Stimulated activated naive CD4-positive, alpha-beta T cell (primary cell): ENCODE data around the gene EXOC4.
"Not testable (repeated sequence)": the region's sequence is repeated elsewhere in the genome, so short reads cannot be mapped to it uniquely, and the experiment has no call there.

ENCODE experiments used
- DNase-seq, 6 experiments: peaks; one replicate each; lab custom pipeline; 2025; lab: John Stamatoyannopoulos, UW

The EXOC4 gene

DNA sequence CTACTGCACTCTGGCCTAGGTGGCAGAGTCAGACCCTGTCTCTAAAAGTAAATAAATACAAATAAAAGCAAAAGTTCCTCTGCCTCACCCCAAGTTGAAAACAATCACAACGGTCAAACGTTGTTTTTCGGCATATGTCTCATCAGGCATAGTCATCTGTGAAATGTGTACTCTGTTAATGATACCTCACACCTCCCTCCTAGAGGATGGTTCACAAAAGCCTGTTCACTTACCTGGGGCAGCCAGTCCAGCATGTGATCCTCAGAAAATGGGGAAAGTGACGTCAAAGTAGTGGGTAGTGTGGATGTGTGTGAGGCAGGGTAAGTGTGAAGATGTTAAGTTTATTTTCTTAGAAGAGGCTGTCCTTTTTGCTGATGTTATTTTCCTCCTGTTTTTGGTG lies 620.3 kb downstream of the EXOC4 start:
- DNase-seq, result no peak

DNA sequence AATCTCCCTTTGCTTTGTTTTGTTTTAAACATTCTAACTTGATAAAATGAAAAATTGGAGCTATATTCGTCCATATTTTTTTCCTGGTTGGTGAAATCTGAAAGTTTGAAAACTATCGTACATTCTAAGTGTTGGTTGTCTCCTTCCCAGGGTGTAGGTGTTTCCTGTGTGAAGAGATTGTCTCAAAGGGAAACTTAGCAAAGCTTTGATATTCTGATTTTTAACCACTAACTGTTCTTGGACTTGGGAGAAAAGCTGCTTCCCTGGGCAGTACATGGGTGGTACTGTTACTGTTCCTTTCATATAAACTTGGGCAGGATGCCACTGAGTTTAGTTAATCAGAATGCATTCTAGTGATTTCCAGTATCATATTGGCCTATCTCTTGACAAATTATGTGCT lies 620.8 kb downstream of the EXOC4 start:
- DNase-seq, result no peak

DNA sequence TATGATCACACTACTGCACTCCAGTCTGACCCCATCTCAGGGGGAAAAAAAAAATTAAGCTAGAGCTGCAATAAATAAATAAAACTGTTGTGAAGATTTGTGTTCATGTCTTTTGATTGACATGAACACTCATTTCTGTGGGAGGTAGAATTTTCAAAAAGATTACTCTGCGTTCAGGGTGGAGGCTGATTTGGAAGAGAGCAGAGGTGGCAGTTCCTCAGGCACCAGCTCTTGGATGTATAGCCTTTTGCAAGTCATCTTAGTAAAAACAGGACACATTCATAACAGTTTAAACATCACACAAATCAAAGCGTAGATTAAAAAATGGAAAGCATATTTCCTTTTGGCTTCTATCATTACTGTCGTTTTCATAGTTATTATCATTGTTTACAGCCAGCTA lies 630.7 kb downstream of the EXOC4 start:
- no peak for DNase-seq

DNA sequence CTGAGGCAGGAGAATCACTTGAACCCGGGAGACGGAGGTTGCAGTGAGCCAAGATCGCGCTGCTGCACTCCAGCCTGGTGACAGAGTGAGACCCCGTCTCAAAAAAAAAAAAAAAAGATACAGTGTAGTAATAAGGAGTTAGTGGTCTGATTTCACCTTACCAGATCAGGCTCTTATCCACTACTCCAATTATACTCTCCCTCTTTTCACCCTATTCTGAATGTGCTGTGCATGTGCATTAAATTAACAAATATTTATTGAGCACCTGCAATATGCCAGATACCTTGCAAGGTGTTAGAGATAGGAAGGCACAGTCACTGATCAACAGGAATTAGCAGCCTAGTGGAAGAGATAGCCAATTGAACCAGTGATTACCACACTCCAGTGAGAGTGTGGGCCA lies 632.3 kb downstream of the EXOC4 start:
- no peak for DNase-seq

DNA sequence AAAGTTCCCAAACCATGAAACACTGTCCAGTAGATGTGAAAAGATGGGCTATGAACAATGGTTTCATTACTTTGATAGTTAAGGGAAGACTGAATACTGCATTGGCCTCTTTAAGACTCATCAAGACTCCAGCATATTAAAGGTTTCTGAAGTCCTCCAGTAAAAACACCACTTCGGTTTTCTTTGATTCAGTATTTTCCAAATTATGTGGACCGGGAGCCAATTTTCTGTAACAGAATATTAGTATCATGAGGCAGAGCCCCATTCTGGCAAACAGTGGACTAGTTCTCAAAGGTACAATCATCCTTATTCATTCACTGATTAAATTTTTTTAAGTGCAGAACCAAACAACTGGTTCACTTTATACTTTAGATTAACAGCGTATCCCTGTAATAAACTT lies 633.2 kb downstream of the EXOC4 start:
- DNase-seq, result no peak

DNA sequence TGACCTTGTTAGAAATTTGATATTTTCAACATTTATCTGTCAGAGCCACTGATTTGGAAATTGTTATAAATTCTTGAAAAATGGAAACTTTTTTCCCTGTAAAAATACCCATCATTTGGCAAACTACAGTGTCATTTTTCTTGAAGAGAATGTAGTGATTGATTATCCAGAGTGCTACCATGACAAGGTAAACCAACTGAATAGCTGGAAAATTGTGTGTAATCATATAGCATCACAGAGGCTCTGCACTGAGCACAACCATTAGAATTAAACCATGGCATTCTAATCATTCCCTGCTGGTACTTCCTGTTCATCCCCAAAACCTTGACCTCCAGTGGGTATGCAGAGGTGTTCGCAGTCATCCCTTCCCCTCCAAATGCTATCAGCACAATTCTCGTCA lies 633.9 kb downstream of the EXOC4 start:
- no peak for DNase-seq

DNA sequence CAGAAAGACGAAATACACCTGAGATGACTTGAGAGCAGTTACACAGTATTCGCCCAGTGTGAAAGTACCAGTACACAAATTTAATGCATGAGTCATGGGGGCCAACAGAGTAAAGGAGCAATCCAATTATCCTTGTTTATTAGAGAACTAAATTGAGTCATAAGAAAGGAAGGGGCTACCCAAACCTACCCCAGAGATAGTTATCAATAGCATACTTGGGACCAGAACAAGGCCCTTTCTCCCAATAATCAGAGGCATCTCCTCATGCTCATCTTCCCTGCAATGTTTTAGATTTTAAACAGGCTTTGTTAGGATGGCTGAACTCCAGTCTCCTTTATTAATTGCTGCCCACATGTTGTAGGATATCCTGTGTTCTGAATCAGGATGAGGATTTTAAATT lies 634.6 kb downstream of the EXOC4 start:
- no peak for DNase-seq

DNA sequence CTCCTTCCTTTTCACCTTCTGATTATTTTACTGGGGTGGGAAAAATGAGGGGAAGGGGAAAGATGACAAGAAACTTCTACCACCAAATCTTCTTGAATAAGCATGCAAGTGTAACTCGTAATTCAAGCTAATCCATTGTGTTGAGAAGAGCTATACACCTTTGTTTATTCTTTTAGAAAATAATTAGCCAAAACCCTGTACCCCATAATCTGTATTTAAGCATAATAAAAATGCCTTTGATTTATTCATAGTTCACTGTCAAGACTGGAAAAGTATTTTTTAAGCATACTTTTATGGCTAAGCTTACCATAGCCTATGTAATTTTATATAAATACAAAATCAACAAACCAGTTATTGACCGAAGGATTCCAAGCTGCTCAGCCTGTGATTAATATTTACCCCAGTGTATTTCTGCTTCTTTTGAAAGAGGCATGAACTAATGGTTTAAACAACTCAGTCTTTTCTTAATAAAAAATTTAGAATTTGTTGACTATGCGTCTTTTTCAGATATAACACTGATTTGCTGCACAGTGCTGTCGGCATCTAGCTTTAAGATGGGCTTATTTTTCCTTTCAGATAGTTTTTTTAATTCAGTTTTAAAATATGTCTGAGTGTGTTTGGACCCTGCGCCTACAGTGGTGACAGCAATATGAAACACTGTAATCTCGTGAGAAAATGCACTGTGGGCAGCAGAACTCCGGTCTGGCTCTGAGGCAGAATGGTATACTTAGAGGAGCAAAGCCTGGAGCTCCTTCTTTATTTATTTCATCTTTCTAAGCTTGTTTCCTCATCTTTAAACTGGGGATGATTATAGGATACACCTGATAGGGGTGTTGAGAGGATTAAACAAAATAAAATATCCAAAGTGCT lies 635.4 kb downstream of the EXOC4 start:
- no peak for DNase-seq

DNA sequence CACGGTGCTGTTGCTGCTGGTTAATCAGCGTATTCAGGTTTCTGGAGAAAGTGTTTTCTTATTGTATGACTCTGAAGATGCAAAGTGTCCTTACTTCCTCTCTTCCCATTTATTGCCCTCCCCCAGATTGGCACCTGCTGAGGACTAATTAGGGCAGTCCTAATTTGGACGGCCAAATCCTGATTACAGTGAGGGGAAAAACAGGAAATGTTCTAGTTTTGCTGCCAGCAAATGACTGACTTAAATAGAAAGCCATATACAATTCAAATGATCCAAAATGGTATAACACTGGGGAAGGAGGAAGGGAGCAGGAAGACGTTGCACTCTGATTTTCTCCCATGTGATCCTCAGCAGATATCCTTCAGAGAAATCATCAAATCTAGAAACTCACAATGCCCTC lies 651.9 kb downstream of the EXOC4 start:
- DNase-seq, result no peak

DNA sequence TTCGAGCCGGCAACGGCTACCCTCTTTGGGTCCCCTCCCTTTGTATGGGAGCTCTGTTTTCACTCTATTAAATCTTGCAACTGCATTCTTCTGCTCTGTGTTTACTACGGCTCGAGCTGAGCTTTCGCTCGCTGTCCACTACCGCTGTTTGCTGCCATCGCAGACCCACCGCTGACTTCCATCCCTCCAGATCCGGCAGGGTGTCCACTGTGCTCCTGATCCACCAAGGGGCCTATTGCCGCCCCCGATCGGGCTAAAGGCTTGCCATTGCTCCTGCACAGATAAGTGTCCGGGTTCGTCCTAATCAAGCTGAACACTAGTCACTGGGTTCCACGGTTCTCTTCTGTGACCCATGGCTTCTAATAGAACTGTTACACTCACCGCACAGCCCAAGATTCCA lies 653.7 kb downstream of the EXOC4 start:
- not testable (repeated sequence) for DNase-seq

DNA sequence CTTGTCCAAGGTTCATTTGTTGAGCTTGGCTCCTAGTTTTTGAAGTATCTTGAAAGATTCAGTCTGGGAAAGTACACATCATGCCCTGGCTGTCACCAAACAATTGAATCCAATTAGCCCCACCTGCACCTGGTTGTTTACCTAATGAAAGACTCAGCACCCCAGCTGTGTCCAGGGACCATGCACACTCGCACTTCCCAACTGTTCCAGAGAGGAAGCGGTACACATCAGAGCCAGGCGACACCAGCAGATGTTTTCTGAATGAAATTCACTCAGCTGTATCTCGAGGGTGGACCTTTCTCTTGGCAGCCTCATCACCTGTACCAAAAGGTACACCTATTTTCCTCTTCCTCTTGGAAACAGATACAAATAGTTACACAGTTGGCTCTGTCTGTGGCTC lies 657.9 kb downstream of the EXOC4 start:
- DNase-seq, result no peak

DNA sequence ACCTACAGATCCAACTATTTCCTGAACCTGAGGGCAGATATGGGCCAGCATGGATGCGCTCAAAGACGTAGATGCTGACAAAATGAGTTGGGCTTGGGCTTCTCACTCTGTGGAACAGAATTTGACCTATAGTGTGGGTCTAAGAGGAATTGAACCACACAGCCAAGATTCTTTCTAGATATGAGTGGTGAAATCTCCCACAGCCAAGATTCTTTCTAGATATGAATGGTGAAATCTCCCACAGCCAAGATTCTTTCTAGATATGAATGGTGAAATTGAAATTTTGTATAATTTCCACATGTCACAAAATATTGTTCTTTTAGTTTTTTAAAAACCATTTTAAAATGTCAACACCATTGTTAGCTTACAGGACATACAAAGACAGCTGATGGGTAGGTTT lies 658.8 kb downstream of the EXOC4 start:
- DNase-seq, result no peak

DNA sequence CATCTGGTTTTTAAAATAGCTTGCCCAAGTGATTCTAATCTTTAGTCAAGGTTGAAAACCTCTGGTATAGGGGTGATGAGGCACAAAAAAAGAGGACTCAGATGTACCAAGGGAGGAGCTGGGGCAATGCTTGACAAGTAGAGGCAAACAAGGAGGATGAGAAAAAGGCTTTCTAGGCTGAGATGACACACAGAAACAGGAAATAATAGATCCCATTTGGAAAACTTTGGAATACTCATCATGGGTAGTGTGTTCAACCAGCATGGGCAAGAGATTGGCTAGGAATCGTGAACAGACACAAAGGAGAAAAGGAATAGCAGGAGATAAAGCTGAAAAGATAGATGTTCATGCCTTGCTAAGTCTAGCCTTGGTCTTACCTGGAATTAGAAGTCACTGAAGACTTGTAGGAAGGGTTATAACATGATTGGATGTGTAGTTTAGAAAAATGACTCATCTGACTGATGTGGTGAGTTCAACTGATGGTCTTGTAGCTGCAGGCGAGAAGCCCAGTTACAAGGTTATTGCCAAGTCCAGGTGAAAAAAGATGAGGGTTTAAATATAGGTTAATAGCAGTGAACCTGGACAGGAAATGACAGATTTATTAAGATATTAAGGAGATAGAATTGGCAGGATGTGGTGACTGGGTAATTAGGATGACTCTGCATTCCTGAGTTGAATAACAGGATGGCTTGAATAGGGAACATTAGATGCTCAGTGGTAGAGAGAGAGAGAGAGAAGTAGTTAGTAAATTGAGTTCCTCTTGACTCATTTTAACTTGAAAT lies 660.2 kb downstream of the EXOC4 start:
- no peak for DNase-seq

DNA sequence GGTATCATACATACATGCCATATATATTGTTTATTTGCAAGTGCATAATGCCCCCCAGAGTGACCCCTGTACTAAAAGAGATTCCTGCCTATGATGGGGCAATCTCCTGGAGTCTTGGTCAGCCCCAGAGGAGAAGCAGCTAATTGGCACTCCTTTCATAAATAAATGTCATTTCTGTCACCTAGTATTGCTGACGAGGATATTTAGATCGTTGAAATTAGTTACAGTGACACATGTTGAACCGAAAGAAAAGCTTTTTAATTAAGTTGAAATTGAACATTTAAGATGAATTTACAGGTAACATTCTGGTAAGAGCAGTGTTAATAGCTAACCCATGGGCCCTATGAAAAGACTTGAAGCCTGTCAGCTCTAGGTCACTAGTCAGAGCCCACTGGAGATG lies 663.7 kb downstream of the EXOC4 start:
- DNase-seq, result no peak

DNA sequence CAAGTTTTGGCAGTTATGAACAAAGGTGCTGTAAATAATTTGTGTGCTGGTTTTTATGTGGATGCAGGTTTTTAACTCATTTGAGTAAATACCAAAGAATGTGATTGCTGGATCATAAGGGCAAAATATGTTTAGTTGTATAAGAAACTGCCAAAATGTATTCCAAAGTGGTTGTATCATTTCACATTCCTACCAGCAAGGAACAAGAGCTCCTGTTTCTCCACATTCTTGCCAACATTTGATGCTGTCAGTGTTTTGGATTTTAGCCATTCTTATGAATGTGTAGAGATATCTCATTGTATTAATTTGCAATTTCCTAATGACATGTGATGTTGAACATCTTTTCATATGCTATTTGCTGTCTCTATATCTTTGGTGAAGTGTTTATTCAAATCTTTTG lies 666.9 kb downstream of the EXOC4 start:
- no peak for DNase-seq

DNA sequence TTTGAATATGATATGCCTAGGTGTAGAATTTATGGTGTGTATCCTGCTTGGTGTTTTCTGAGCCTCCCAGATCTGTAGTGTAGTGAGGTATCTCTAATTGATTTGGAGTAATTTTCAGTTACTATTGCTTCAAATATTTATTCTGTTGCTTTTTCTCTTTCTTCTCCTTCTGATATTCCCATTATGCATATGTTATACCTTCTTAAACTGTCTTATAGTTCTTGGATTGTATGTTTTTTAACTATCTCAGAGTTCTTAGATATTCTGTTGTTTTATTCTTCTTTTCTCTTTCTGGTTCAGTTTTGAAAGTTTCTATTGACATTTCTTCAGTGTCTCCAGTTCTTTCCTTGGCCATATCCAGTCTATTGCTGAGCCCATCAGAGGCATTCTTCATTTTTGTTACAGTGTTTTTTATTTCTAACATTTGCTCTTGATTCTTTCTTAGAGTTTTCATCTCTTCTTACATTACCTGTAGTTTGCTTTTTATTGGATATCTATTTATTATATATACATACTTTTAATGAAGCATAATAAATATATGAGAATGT lies 668.8 kb downstream of the EXOC4 start:
- DNase-seq, result no peak

DNA sequence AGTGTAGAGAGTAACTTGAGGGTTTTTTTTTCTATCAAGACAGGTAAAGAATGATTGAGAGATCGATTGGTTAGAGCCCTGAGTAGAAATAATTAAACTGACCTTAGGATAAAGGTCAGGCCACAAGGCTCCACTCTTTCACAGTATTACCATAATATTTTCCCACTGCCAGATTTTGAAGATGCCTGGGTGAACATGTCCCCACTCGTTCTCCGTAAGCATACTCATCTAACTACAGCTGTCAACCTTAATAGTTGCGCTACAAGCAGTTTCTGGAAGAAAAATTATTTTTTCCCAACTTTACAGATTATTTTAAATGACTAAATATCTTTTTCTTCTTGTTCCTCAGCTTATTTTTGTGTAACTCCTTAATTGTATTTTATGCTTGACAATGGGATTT lies 671.1 kb downstream of the EXOC4 start:
- DNase-seq, result no peak

DNA sequence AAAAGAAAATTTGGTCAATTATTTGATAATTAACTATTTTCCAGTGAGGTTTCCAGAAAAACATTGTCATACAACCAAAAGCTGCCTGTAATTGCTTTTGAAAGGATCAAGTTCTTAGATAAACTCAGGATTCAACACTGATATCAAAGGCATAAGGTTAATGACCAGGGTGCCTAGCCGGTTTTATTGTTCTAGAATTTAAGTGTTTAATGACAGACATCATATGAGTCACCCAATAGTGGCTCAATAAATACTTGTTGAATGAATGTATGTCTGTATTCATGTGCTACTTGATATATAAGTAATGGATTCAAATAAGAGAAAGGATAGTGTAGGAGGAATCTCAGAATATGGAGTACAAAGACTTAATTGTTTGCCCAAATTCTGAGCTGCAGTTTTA lies 678.2 kb downstream of the EXOC4 start:
- no peak for DNase-seq

DNA sequence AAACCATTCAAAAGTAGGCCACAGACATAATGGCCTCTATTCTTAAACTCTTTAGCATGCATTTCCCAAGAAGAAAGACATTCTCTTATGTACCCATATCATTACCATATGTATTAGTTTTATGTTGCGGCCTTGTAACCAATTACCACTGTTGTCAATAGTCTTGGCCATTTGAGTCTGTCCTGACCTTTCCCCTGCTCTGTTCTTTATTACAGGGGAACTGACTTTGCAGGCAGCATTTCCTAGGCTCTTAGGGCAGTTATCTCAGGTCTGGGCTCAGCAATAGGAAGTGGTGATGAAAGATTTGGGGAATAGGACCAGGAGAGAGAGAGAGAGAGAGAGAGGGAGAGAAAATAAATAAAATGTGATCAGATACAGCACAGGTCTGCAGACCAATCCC lies 679.7 kb downstream of the EXOC4 start:
- no peak for DNase-seq

DNA sequence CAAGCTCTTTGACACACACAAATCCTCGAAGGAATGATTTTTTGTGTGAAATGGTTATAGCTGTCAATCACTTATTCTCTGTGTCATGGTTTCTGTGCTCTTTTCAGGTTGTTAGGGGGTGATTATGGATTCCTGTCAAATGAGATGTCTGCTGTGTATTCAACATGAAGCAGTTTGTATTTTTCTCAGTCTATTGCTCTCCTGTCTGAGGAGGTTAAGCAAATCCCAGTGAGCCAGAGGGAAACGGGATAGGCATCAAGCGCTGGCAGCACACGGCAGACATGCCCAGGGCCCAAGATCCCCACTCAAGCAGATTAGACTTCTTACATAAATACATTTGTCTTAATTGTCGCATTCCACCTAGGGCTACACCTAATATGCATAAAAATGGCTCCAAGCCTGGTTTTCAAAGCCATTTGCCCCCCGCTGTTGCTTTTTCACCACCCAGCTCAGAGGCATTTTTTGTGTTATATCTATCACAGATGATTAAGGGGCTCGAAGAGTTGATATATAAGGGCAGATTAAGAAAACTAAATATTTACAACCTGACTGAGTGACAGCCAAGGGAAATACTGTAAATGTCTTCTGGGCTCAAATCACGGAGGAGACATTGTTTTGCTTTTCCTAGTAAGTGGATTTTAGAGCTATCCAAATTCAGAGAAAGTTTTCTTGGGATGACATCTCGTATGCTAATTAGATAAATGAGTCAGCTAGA lies 681.5 kb downstream of the EXOC4 start:
- no peak for DNase-seq

DNA sequence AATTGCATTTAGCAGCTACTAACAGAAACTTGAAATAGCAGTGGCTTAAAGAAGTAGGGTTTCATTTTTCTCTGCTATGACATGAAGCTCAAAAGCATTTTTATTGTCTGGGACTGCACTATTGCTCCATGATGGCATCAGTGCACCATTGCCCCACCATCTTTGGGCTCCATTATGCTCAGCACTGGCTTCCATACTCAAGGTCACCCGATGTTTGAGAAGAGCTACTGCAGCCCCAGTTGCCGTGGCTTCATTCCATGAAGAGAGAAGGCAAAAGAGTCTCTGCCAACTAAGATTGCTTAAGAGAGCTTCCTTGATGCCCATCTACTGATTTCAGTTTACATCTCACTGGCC lies 682.1 kb downstream of the EXOC4 start:
- DNase-seq, result no peak

DNA sequence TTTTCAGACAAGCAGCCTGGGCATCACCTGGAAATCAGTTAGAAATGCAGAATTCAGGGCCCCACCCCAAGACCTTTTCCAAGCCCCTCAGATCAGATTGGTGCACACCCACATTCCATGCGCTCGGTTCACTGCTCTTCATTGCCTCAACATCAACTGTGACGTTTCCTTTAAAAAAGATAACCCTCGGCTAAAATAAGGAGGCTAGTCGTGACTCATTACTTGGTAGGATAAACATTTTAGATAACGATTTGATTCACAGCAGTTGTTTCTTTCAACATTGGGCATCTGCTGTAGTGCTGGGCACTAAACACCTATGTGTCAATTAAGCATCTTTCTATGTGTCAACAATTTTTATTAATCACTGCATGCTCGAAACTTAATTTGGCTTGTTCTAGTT lies 683.2 kb downstream of the EXOC4 start:
- no peak for DNase-seq

DNA sequence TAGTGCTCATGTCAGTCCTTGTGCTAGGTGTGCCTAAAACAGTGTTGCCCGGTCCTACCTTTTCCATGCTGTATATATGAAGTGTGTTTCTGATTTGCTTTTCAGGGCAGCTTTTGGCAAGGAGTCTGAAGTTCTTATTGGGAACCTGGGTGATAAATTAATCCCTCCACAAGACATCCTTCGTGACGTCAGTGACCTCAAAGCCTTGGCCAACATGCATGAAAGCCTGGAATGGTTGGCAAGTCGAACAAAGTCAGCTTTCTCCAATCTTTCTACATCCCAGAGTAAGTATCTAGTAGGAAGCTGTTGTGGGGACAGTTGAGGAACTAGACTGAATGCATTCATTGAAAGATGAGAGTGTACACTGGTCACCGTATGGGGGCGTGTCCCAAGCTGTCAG lies 684.9 kb downstream of the EXOC4 start:
- DNase-seq, result no peak
